ENCODE data around the gene FNTB. TPM values are rescaled to one million over a fixed set of nuclear protein-coding genes. Genes with fewer than 3 reads are reported as not detected.

Gene FNTB
- total and polyA plus RNA-seq, 2 donors (not counting 3 experiments of a cell fraction or from before 2014, with no cell fraction given): 21.0 to 21.6 TPM

- no peak within 1 kb of the TSS for H3K27ac ChIP-seq (ENCODE audit: insufficient read depth, low read depth, low read length)
- BruUV-seq (replicated peaks): no TSS peak
- H3K9ac ChIP-seq (replicated peaks; ENCODE audit: extremely low read depth, insufficient read depth, low read length): peak within 1 kb of the TSS; percentile 50
- no peaks in the 10 kb centered on the region for H4K20me1 ChIP-seq (replicated peaks; ENCODE audit: control insufficient read depth, extremely low read depth, insufficient read depth, low read length)
- H3K9me3 ChIP-seq (replicated peaks; ENCODE audit: control insufficient read depth, insufficient read depth, low read length): no peaks in the 10 kb centered on the region
- H3K36me3 ChIP-seq (ENCODE audit: control insufficient read depth in 2 of 2, extremely low read depth in 1 of 2, insufficient read depth in 2 of 2, low read length in 2 of 2): no peaks in the 10 kb centered on the region
- TF ChIP-seq POLR2AphosphoS5 (IDR thresholded peaks at IDR 0.05; ENCODE audit: insufficient read depth, low read depth, low read length) (no peak), FOS (IDR thresholded peaks at IDR 0.05; ENCODE audit: borderline replicate concordance, insufficient read depth, low read length) (no peak), CTCF (IDR thresholded peaks at IDR 0.05; ENCODE audit: extremely low read depth in 1 of 2, insufficient read depth in 1 of 2, low read depth in 1 of 2, low read length in 2 of 2) (no peak), POLR2A (IDR thresholded peaks at IDR 0.05; ENCODE audit: low read depth, low read length) (no peak), GATA2 (IDR thresholded peaks at IDR 0.05; ENCODE audit: insufficient read depth, insufficient read length, low read depth, low read length) (no peak), JUN (IDR thresholded peaks at IDR 0.05; ENCODE audit: borderline replicate concordance, insufficient read depth, insufficient read length, low read depth) (no peak), EZH2 (IDR thresholded peaks at IDR 0.05; ENCODE audit: borderline replicate concordance, low read depth, low read length, severe bottlenecking) (no peak), MYC (IDR thresholded peaks at IDR 0.05; ENCODE audit: low read depth, low read length) (no peak)
- TF ChIP-seq, protein P1, sequence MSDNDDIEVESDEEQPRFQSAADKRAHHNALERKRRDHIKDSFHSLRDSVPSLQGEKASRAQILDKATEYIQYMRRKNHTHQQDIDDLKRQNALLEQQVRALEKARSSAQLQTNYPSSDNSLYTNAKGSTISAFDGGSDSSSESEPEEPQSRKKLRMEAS (IDR thresholded peaks at IDR 0.05; ENCODE audit: insufficient read depth, insufficient read length): no peak
- peak; percentile 4 for FAIRE-seq
- no peaks in the 10 kb centered on the region for H3K9me1 ChIP-seq (replicated peaks; ENCODE audit: control insufficient read depth, extremely low read depth, insufficient read depth, low read length)
- dilution Hi-C loops (cut with MboI; ENCODE audit: extremely low pct_ligation_motif_present, low sequenced_read_pairs) (no loop called here), intact Hi-C loops (cut with micrococcal nuclease) (loop anchor here (1.0 kb wide), 1 partner anchor 14 kb away; the partner anchor contains the start of gene FNTB)
- ChIA-PET POLR2A (no interaction called here), CTCF (no interaction called here)
- H2AFZ ChIP-seq (ENCODE audit: low read depth, low read length): peak within 1 kb of the TSS; percentile 96
- H3K4me2 ChIP-seq (ENCODE audit: insufficient read depth, low read length): peak within 1 kb of the TSS; percentile 87
- H3K27me3 ChIP-seq (ENCODE audit: control insufficient read depth in 2 of 2, insufficient read depth in 2 of 2, low read length in 2 of 2): no peaks in the 10 kb centered on the region
- peak; percentile 33 for DNase-seq (ENCODE audit: low read depth, low spot score)
- no peaks in the 10 kb centered on the region for H3K79me2 ChIP-seq (ENCODE audit: control insufficient read depth, insufficient read depth, low read length)
- peak within 1 kb of the TSS; percentile 61 to 88 (median 65) for H3K4me3 ChIP-seq (replicated peaks in 1 of 3; ENCODE audit: insufficient read depth in 1 of 3, low read depth in 1 of 3, low read length in 3 of 3)
- H3K4me1 ChIP-seq (ENCODE audit: control insufficient read depth, extremely low read depth, insufficient read depth, low read length): peaks cover 6% of the 10 kb centered on the region
These were observed 14.5 kb upstream of the FNTB start, which contains the start of gene RAB15 for GRCh38 chr14:64971943-64972791. Gene RAB15, minus strand, starts transcription at chr14:64972336. Its CDS starts 260 bp downstream, at chr14:64972076.

All from endothelial cell of umbilical vein (primary cell).